NCI-H2196 treated with DMSO at 0.1 percent for 48 hours (cell line): ENCODE results near the gene FAM169A.
"Not testable (repeated sequence)": the region's sequence is repeated elsewhere in the genome, so short reads cannot be mapped to it uniquely, and the experiment has no call there.

Source experiments
- DNase-seq: peaks from one replicate; lab custom pipeline; 2025; ENCODE audit not compliant: unreplicated experiment; lab: John Stamatoyannopoulos, UW

Gene FAM169A

DNA sequence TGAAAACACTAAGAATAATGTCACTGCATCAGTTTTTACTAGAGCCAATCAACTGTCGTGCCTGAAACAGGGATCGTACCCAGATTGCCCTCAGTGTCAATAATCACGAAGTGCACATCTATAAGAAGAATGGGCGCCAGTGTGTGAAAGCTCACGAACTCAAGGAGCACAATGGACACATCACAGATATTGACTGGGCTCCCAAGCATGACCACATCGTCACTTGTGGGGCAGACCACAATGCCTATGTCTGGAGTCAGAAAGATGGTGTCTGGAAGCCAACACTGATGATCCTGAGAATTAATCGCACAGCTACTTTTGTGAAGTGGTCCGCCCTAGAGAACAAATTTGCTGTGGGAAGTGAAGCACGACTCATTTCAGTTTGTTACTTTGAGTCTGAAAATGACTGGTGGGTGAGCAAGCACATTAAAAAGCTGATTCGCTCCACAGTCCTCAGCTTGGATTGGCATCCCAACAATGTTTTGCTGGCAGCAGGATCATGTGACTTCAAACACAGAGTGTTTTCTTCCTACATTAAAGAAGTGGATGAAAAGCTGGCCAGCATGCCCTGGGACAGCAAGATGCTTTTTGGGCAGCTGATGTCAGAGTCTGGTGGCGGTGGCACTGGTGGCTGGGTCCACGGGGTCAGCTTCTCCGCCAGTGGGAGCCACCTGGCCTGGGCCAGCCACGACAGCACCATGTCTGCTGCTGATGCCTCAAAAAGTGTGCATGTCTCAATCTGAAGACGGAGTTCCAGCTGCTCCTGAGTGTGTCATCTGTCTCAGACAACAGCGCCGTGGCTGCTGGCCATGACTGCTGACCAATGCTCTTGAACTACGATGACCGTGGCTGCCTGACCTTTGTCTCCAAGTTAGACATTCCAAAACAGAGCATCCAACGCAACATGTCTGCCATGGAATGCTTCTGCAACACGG, 66.9 kb downstream of the FAM169A start:
- no peak for DNase-seq

DNA sequence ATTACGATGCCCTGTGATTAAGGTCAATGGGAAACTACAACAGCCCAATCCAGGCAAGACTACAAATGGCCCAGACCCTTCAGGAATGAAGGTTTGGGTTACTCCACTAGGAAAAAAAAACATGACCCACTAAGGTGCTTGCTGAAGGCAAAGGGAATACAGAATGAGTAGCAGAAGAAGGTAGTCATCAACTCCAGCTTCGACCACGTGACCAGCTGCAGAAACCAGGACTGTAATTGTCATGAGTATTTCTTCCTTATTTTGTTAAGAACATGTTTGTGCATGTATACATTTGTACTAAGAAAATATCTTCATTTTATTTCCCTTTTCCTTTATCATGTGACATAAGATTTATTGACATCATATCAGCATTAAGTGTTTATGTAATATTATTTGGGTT, 74.5 kb downstream of the FAM169A start:
- DNase-seq: not testable (repeated sequence)

DNA sequence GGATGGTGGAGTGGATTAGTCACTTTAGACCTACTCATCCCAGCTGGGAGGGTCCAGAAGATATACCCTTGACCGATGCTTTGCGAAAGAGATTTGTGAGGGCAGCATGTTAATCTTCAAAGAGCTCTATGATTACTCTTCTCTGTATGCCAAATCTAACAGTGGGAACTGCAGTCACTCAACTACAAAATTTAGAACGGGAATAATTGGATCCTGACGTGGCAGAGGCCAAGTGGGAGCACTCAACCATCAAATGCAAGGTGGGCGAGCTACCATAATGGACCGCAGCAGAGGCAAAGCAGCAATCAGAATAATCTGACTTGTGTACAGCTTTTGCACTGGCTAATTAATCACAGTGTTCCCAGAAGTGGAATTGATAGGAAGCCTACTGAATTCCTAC, 78.8 kb downstream of the FAM169A start:
- no peak for DNase-seq

DNA sequence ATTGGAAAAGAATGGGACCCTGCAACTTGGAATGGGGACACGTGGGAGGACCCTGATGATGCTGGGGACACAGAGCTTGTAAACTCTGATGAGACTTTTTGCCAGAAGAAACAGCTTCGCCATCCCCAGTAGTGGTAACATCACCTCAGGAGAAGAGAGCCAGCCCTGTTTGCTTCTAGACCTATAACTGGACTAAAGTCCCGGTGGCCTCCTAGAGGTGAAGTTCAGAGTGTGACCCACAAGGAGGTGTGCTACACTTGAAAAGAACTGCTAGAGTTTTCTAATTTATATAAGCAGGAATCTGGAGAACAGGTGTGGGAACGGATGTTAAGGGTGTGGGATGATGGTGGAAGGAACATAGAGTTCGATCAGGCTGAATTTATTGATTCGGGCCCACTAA, 79.3 kb downstream of the FAM169A start:
- DNase-seq: no peak

DNA sequence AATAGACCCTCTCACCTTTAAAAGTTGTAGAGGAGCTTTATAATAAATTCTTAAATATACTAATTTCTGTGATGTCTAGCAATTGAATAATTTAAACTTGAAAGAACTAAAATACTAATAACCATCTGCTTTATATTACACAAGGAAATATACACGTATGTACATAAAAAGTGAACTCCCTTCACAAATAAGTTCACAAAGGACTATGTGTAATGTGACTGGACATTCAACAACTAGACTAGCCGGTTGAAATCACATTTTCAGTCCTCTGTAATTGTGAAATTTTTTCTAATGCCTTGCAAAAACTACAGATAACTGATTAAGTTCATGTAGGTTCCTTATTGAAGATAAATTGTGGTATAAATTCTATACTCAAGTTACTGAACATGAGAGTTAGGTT, 87.6 kb downstream of the FAM169A start:
- DNase-seq: no peak

DNA sequence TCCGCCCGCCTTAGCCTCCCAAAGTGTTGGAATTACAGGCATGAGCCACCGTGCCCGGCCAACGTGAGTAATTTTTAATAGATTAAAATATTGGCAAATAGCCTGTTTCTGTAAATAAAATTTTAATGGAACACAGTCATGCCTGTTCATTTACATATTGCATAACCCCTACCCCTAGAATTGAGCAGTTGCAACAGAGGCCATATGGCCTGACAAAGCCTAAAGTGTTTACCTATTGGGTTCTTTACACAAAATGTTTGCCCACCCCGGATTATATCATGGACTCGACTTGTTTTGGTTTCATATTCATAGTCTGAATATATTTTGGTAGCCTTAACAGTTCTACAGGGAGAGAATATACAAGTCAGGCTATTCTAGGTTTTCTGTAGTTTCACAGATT, 93.8 kb downstream of the FAM169A start:
- DNase-seq: no peak

DNA sequence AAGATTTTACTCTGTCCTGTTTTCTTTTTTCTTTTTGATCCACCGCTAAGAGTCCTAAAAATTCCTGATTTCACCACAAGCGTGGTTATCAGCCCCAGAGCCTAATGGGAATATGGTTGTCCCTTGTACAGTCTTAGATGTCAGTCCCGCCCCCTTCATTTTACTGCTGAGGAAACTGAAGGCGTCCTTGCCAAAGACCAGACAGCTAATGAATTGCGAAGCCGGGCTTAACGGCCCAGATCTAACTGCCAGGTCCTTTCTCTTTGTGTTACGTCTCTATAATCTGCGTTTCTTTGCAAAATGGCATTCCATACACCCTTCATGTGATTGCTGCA, 98.6 kb downstream of the FAM169A start:
- DNase-seq: no peak

DNA sequence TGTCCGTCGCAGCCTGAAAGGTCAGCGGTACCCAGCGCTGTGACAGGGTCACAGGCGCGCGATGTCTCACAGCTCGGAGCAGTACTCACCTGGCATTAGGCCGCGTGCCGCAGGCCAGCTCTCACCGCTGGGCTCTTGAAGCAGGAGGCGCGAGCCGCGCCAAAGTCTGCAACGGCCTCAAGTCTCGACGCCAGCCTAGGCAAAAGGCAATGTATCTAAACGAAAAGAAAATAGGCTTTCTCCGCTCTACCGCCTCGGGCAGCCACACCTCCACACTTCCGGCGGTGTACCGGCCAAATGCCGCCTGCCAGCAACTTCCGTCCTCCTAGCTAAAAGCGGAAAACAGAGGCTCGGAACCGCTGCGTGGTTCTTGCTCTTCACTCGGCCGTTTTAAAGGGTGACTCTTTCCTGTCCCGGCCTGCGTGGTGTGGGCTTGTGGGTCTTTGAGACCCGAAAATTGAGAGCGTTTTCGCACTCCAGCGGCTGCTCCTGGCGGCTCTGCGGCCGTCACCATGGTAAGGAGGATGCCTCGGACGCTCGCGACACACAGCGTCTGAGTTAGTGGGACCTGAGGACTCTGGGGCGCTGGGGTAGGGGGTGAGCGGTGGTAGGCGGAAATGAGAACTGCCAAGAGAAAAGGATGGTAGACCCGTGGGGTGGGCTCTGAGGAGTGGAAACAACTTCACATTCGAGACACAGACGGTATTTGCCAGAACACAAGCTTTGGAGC, 99.2 kb downstream of the FAM169A start, which contains the start of the genes GFM2 and NSA2:
TSS of gene GFM2 (minus strand) at position 269 of the 730 bp plus-strand sequence. CDS start 3,375 bp downstream, outside the sequence.
TSS of gene NSA2 (plus strand) at position 401 of the 730 bp plus-strand sequence. CDS start at position 513, 112 bp downstream.
- DNase-seq: peak; percentile 51

DNA sequence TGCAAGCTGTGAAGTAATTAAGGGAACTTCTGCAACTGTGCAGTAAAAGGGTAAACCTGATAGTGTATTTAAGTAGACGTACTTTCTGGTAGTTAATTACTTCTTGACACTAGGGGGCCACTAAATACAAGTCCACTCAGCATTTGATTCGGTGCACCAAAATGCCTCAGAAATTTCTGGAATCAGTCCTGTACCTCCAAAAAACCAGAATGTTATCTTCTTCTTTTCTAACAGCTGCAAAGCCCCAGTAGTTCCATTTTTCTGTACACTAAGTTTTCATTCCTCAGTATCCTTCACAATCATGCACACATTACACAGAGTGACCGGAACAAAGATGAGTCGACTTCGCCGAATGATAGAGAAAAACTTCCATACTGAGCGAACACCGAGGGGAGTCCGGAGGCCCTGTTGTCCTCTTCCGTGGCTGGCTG, 99.8 kb downstream of the FAM169A start:
- DNase-seq: no peak

DNA sequence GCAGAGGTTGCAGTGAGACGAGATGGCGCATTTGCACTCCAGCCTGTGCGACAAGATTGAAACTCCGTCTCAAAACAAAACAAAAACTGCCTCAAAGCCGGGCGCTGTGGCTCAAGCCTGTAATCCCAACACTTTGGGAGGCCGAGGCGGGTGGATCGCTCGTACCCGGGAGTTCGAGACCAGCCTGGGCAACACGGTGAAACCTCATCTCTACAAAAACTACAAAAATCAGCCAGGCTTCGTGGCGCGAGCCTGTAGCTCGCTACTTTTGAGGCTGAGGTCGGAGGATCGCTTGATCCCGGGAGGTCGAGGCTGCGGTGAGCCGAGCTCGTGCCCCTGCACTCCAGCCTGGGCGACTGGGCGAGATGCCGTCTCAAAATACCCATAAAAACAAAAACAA, 100.3 kb downstream of the FAM169A start:
- no peak for DNase-seq

DNA sequence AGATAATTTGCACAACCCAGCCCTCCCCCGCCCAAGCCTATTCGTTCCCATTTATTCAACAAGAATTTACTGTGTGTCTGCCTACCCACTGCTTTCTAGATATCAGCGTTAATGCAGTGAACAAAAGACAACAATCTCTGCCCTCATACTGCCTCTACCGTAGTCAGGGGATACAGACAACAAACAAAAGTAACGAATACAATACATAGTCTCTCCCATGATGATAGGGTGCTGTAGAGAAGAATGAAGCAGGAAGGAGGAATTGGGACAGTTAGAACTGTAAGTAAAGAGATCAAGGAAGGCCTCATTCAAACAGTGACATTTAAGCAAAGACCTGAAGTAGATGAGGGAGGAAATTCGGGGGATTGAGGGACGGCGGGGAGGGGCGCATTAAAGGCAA, 101.0 kb downstream of the FAM169A start:
- no peak for DNase-seq

DNA sequence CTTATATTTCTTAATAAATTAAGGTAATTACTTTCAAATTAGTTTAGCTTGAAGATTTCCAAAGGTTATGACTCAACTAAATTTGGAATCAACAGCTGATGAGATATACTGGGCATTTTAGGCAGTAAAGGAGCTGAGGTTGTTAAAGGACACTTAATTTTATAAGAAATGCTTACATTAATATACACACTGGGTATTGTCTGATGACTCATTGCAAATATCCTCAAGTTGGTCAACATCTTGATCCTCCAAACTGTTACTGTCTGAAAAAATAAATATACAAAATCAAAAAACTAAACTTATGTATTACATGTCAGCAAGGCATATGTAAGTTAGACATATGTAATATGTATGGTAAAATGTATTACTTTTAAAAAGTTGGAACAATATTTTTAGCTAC, 102.7 kb downstream of the FAM169A start:
- DNase-seq: no peak

DNA sequence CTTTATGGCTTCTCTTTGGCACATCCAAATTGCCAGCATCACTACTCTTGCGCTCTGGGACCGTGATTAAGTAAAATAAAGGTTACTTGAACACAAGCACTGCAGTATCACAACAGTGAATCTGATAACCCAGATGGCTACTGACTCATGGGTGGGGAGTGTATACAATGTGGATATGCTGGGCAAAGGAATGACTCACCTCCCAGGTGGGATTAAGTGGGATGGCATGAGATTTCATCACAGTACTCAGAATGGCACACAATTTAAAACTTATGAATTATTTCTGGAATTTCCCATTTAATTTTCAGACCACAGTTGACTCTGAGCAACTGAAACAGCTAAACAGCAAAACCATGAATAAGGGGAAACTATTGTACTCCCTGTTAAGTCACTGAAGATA, 103.6 kb downstream of the FAM169A start:
- no peak for DNase-seq

DNA sequence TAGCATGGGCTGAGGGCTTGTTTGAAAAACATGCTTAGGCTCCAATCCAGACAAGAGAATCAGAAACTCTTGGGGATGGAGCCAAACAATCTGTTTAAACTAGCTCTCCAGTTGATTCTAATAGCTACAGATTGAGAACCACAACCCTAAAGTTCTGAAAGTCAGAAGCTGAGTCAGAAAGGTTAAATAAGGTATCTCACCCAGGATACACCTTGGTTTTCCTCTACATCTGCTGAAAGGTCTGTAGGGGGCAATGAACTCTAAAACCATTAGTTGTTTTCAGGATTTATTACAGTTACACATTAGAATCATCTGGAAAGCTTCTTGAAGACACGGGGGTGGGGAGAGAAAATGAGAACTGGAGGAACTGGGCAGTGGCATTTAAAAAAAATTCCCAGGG, 104.9 kb downstream of the FAM169A start:
- no peak for DNase-seq

DNA sequence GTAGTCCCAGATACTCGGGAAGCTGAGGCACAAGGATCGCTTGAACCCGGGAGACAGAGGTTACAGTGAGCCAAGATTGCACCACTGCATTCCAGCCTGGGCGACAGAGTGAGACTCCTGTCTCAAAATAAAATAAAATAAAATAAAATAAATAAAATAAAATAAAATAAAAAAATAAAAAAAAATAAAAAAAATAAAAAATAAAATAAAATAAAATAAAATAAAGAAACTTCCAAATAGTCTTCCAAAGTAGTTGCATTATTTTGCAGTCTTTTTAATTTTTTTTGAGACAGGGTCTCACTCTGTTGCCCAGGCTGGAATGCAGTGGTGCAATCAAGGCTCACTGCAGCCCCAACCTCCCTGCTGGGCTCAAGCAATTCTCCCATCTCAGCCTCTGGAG, 117.4 kb downstream of the FAM169A start:
- not testable (repeated sequence) for DNase-seq

DNA sequence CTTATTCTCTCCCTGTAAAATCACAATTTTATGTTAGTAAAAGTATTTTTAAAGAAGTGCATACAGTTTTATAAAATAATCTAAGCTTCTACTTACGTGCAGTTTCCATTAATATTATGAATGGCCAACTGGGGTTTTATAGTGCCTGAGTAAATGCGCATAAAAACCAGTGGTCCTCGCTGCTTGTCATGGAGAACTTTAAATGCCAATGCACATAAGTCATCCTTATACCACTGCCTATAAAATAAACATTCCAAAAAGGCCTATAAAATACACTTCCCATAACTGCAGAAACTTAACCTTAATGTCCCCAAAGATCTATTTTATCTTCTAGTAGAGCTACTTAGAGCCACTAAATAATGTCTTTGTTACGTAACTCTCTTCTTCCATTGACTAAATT, 127.8 kb downstream of the FAM169A start:
- no peak for DNase-seq

DNA sequence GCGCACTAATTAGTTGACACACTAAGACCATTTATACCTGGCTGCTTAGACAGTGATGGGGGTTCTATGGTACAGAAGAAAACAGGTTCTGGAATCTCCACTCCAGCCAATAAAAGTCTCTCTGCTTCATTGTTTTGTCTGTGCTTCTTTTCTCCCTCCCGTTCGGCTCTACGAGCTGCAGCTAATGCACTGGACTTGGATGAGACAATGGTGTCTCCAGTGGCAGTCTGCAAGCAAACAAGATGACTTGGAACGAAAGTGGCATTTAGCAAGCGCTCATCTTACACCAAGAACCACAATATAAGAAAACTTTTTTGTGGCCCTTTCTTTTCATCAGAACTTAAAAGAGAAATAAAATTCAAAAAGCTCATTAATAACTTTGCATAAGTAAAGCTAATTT, 129.4 kb downstream of the FAM169A start:
- no peak for DNase-seq
